ENCODE results near the gene LITAFD. TPM values are rescaled to one million over a fixed set of nuclear protein-coding genes. Genes with fewer than 3 reads are reported as not detected.
"Not testable (repeated sequence)": the region's sequence is repeated elsewhere in the genome, so short reads cannot be mapped to it uniquely, and the experiment has no call there.

Gene LITAFD
- total and polyA plus RNA-seq, 12 donors: not detected

DNA sequence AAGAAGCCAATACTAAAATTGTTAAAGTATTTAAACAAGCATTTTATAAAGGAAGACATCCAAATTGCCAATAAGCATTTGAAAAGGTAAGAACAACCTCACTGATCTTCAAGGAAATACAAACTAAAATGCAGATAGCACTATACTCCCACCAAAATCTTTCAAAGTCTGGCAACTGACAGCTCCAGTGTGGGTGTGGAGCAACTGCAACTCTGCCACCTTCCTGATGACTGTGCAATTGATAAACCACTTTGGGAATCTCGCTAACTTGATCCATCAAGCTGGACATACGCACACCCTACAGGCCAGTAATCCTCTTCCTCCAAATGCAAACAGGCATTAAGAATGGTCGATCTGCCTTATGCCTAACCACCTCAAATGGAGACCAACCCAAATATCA lies 31.9 kb downstream of the LITAFD start:
- Histone ChIP-seq H3K9me3 (no peaks in the 10 kb centered on the region), H3K4me1 (peaks cover 0 to under 1% (median 0%) of the 10 kb centered on the region in 9 donors), H3K27ac (no peak overlapping the region), H3K4me3 (no peak overlapping the region), H3K27me3 (no peaks in the 10 kb centered on the region), H3K36me3 (peaks cover 0 to 100% (median 68%) of the 10 kb centered on the region in 9 donors)
- ATAC-seq: no peak
- TF ChIP-seq, protein P1, sequence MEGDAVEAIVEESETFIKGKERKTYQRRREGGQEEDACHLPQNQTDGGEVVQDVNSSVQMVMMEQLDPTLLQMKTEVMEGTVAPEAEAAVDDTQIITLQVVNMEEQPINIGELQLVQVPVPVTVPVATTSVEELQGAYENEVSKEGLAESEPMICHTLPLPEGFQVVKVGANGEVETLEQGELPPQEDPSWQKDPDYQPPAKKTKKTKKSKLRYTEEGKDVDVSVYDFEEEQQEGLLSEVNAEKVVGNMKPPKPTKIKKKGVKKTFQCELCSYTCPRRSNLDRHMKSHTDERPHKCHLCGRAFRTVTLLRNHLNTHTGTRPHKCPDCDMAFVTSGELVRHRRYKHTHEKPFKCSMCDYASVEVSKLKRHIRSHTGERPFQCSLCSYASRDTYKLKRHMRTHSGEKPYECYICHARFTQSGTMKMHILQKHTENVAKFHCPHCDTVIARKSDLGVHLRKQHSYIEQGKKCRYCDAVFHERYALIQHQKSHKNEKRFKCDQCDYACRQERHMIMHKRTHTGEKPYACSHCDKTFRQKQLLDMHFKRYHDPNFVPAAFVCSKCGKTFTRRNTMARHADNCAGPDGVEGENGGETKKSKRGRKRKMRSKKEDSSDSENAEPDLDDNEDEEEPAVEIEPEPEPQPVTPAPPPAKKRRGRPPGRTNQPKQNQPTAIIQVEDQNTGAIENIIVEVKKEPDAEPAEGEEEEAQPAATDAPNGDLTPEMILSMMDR (IDR thresholded peaks at IDR 0.05): no peak
- no peak for DNase-seq
- 94 to 96% methylated on average over 3 of the region's 3 CpGs for WGBS, 2 donors
- intact Hi-C loops (cut with DNase I): loop anchor here in 2 of 10 donors (5.0 to 10.0 kb wide), 3 partner anchors 48 to 221 kb away; partner anchors contain the start of gene USP7 (in 1 of the 2)

DNA sequence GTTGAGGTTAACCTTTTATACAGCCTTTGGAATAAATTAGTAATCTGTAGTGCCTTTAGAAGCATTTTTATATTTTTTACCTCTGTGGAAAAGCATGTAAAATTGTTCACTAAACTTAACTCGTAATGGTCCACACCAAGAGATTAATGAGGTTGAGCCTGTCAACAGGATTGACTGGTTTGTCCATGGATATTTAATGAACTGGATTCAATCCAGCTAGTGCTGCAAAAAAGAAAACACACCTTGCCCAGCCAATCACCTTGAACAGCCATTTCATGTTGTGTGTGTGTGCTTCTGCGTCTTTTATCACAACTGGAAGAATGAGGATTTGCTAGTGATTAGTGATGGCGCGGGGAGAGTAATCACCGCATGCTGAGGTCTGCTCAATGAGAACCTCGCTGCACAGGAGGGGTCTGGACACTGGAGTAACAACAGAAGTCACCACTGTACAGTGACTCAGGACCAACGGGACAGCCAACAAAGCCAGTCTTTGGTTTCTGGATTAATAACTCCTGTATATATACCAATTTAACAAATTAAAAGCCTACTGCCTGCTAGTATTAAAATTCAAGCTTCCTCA lies 33.7 kb downstream of the LITAFD start:
- intact Hi-C loops (cut with DNase I): loop anchor here in 1 of 10 donors (10.0 kb wide), 1 partner anchor 219 kb away; no protein-coding TSS in a partner anchor
- Histone ChIP-seq H3K4me3 (no peak overlapping the region), H3K4me1 (no peaks in the 10 kb centered on the region), H3K36me3 (peaks cover 0 to 100% (median 70%) of the 10 kb centered on the region in 9 donors), H3K9me3 (no peaks in the 10 kb centered on the region), H3K27me3 (no peaks in the 10 kb centered on the region), H3K27ac (no peak overlapping the region)
- TF ChIP-seq, protein P1 (IDR thresholded peaks at IDR 0.05): no peak
- ATAC-seq: no peak
- no peak for DNase-seq
- 92 to 93% methylated on average over 7 of the region's 7 CpGs for WGBS, 2 donors

DNA sequence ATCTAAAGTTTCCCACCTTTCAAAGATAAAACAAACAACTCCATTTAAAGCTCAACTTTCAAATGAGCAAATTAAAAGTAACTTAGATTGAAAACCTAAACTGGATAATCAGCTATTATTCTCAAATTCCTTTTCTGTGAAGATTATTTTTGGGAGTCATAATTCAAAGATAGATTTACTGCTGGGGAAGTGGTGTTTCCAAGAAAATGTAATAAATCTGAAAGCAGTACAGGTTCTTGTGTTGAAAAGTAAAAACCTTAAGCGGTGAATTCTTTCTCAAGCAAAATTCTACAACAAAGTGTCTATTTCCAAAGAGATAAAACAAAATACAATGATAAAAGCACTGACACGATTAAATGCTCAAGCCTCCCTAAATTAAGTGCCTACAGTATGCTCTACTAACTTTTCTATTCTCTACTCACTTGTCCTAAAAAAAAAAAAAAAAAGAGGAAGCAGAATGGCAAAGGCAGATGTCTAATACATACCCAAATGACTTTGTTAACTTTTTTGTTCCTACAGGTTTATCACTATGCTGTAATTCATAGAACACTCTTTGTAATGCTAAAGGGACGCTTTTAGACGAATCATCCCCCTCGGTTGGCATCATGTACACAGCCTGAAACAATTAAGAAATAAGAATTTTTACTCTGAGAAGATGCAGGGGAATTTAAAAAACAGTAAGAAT lies 34.5 kb downstream of the LITAFD start:
- WGBS, 2 donors: 90 to 92% methylated on average over 5 of the region's 5 CpGs
- H3K4me3 ChIP-seq: no peak overlapping the region
- H3K9me3 ChIP-seq: no peaks in the 10 kb centered on the region
- H3K4me1 ChIP-seq: no peaks in the 10 kb centered on the region
- H3K27ac ChIP-seq: no peak overlapping the region
- intact Hi-C loops (cut with DNase I): loop anchor here in 1 of 10 donors (10.0 kb wide), 1 partner anchor 218 kb away; no protein-coding TSS in a partner anchor
- TF ChIP-seq, protein P1 (IDR thresholded peaks at IDR 0.05): no peak
- DNase-seq: no peak
- H3K36me3 ChIP-seq: peaks cover 0 to 100% (median 72%) of the 10 kb centered on the region in 9 donors
- H3K27me3 ChIP-seq: no peaks in the 10 kb centered on the region
- ATAC-seq: no peak

DNA sequence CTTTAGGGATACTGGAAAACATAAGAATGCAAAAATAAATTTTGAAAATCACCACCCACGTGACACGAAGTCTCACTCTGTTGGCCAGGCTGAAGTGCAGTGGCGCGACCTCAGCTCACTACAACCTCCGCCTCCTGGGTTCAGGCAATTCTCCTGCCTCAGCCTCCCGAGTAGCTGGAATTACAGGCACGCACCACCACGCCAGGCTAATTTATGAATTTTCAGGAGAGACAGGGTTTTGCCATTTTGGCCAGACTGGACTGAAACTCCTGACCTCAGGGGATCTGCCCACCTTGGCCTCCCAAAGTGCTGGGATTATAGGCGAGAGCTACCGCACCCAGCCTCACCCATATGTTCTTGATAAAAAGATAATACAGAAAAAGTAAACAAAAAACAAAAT lies 35.2 kb downstream of the LITAFD start:
- not testable (repeated sequence) for H3K4me1 ChIP-seq, H3K27me3 ChIP-seq, ATAC-seq, H3K4me3 ChIP-seq, H3K9me3 ChIP-seq, H3K27ac ChIP-seq, DNase-seq
- peaks cover 0 to 100% (median 69%) of the 10 kb centered on the region in 9 donors for H3K36me3 ChIP-seq
- WGBS, 2 donors: 97% methylated on average over 10 of the region's 10 CpGs
- intact Hi-C loops (cut with DNase I): loop anchor here in 1 of 10 donors (10.0 kb wide), 1 partner anchor 217 kb away; no protein-coding TSS in a partner anchor
